ENCODE results near the gene UBE2Z. TPM values are rescaled to one million over a fixed set of nuclear protein-coding genes. Genes with fewer than 3 reads are reported as not detected.

Gene UBE2Z
- total and polyA plus RNA-seq, 2 of the 13 experiments (the other 11 are each of a cell fraction or from before 2014, with no cell fraction given): 63.2 to 122 TPM

DNA sequence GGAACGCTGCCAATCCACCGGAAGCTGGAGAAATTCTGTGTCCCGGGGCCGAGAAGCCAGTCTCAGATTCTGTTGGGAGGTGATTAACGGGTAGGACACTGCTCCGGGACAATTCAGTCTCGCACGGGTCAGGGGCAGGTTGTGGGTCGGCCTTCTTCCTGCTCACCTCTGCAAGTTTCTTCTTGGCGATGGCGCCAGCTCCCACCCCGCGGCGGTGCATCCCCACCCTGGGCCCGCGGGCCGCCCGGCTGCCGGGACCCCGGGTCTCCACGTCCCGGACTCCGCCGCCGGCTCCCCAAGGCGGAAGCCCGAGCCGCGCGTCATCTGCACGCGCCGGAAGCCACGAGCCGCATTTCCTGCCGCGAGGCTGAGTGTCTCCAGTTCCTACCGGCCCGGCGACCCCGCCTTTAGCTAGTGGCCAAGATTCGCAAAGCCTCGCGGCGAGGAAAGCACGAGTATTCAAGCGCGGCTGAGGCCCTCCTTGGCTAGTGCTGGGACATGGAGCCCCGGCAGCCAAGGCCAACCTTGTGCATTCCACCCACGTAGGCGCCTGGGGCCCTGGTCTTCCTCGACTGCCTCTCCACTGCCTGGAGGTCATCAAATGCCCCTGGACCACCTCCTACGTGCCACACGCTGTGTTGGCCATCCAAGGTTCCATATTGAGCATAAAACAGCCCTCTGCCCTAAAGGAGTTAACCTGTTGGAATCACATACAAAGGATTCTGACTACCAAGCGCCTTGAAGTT lies 36.5 kb downstream of the UBE2Z start, which contains the start of gene SNF8 (continued):
- peak; percentile 95 for TF ChIP-seq ZBTB4 (CRISPR knock-in tag; IDR thresholded peaks at IDR 0.05; ENCODE audit: borderline replicate concordance)
- TF ChIP-seq ZBTB33 (CRISPR knock-in tag; IDR thresholded peaks at IDR 0.05): peak; percentile 72
- TF ChIP-seq SMC3 (IDR thresholded peaks at IDR 0.05; ENCODE audit: low read length): no peak
- peak; percentile 76 for TF ChIP-seq MED13 (CRISPR knock-in tag; IDR thresholded peaks at IDR 0.05)
- TF ChIP-seq SKIL (CRISPR knock-in tag; IDR thresholded peaks at IDR 0.05; ENCODE audit: borderline replicate concordance): no peak
- 0 out of 2 replicates have a peak, but pooled peaks have one; percentile 34 for TF ChIP-seq SNAPC4 (CRISPR knock-in tag; IDR thresholded peaks at IDR 0.05)
- peak; percentile 90; the same call in 1 of the 2 replicates for TF ChIP-seq ZNF619 (CRISPR knock-in tag; IDR thresholded peaks at IDR 0.05)

Measured in HepG2 (cell line).